Activated naive CD4-positive, alpha-beta T cell treated with anti-CD3 and anti-CD28 coated beads for 36 hours (primary cell): ENCODE results near the gene COA7. TPM values are rescaled to one million over a fixed set of nuclear protein-coding genes. Genes with fewer than 3 reads are reported as not detected.
A peak's percentile ranks its signal among the peaks of the same experiment; 100 is the strongest.

Experiments used
- CTCF ChIA-PET: fragments of 350-600 bp; sonication (Branson Sonifier 250); formaldehyde crosslinking; loops from one replicate; lab custom pipeline; 2021; ENCODE audit warnings: antibody characterized with exemption; lab: Charles Lee
- DNase-seq: peaks from one replicate; pipeline ENCODE4 v3.0.0-alpha.2; 2020
- H3K27ac Mint-ChIP-seq: one replicate; pipeline ENCODE4 v1.8.0; 2021; ENCODE audit warnings: mild to moderate bottlenecking, mixed read lengths
- H3K27me3 Mint-ChIP-seq: one replicate; pipeline ENCODE4 v1.8.0; 2021; ENCODE audit warnings: low read depth, mixed read lengths
- H3K36me3 Mint-ChIP-seq: one replicate; pipeline ENCODE4 v1.8.0; 2021; ENCODE audit warnings: low read depth, mixed read lengths
- H3K4me1 Mint-ChIP-seq: one replicate; pipeline ENCODE4 v1.8.0; 2021; ENCODE audit warnings: low read depth, mixed read lengths
- H3K4me3 Mint-ChIP-seq: one replicate; pipeline ENCODE4 v1.8.0; 2021; ENCODE audit warnings: mild to moderate bottlenecking, moderate library complexity, mixed read lengths
- H3K9me3 Mint-ChIP-seq: one replicate; pipeline ENCODE4 v1.8.0; 2021; ENCODE audit warnings: mixed read lengths
- intact Hi-C: fragments of 100-400 bp; cut with micrococcal nuclease; formaldehyde crosslinking; loops from one replicate; pipeline ENCODE4 v1.15.1; 2023
- total RNA-seq, 2 experiments: library from RNA; stranded (reverse); gene quantifications; one replicate each; pipeline ENCODE4 v1.2.3, GENCODE V29; 2021

COA7 gene
- total RNA-seq, 2 experiments from 2014 or later = 11.4 to 11.7 TPM

GRCh38 chr1:52665006-52665941 lies 32.9 kb downstream of the COA7 start:
- H3K4me3 Mint-ChIP-seq = no peak overlapping the region
- no peak for DNase-seq
- no peaks in the 10 kb centered on the region for H3K4me1 Mint-ChIP-seq
- H3K27ac Mint-ChIP-seq = no peak overlapping the region
- intact Hi-C loops = no loop called here
- no peaks in the 10 kb centered on the region for H3K27me3 Mint-ChIP-seq
- H3K36me3 Mint-ChIP-seq = no peaks in the 10 kb centered on the region
- H3K9me3 Mint-ChIP-seq = no peaks in the 10 kb centered on the region
- CTCF ChIA-PET = interaction anchor here (0.6 to 2.8 kb wide), 8 partner anchors 21 to 411 kb away, joined by 3 to 10 read pairs (median 4); partner anchors contain the start of genes CC2D1B, ORC1 and PRPF38A

- no peaks in the 10 kb centered on the region for H3K9me3 Mint-ChIP-seq
- no peak overlapping the region for H3K4me3 Mint-ChIP-seq
- intact Hi-C loops = no loop called here
- CTCF ChIA-PET = no interaction called here
- no peaks in the 10 kb centered on the region for H3K27me3 Mint-ChIP-seq
- peaks cover 13% of the 10 kb centered on the region for H3K4me1 Mint-ChIP-seq
- H3K36me3 Mint-ChIP-seq = peaks cover 4% of the 10 kb centered on the region
- no peak for DNase-seq
- H3K27ac Mint-ChIP-seq = no peak overlapping the region
Measured at GRCh38 chr1:52663716-52664115, 34.4 kb downstream of the COA7 start.

- CTCF ChIA-PET = no interaction called here
- peak overlapping the region; percentile 71 for H3K27ac Mint-ChIP-seq
- DNase-seq = no peak
- intact Hi-C loops = no loop called here
- H3K27me3 Mint-ChIP-seq = no peaks in the 10 kb centered on the region
- no peak overlapping the region for H3K4me3 Mint-ChIP-seq
- H3K36me3 Mint-ChIP-seq = peaks cover 4% of the 10 kb centered on the region
- no peaks in the 10 kb centered on the region for H3K9me3 Mint-ChIP-seq
- peaks cover 16% of the 10 kb centered on the region for H3K4me1 Mint-ChIP-seq
Measured at GRCh38 chr1:52662645-52663313, 35.4 kb downstream of the COA7 start.

- Mint-ChIP-seq H3K27me3 (no peaks in the 10 kb centered on the region), H3K4me3 (no peak overlapping the region), H3K36me3 (peaks cover 7% of the 10 kb centered on the region), H3K27ac (no peak overlapping the region), H3K4me1 (peaks cover 16% of the 10 kb centered on the region), H3K9me3 (no peaks in the 10 kb centered on the region)
- no peak for DNase-seq
- intact Hi-C loops = no loop called here
- CTCF ChIA-PET = interaction anchor here (1.3 kb wide), 1 partner anchor 25 kb away, joined by 3 read pairs; no protein-coding TSS in a partner anchor
Measured at GRCh38 chr1:52660807-52661206, 37.3 kb downstream of the COA7 start.

- no peak for DNase-seq
- Mint-ChIP-seq H3K4me1 (peaks cover 20% of the 10 kb centered on the region), H3K9me3 (no peaks in the 10 kb centered on the region), H3K36me3 (peaks cover 7% of the 10 kb centered on the region), H3K4me3 (no peak overlapping the region), H3K27me3 (no peaks in the 10 kb centered on the region), H3K27ac (peak overlapping the region; percentile 83)
- intact Hi-C loops = loop anchor here (1.0 to 2.0 kb wide), 4 partner anchors 23 to 107 kb away; partner anchors contain the start of genes COA7, GPX7 and TUT4
- CTCF ChIA-PET = interaction anchor here (0.5 to 1.0 kb wide), 3 partner anchors 9 to 257 kb away, joined by 3 to 4 read pairs (median 3); no protein-coding TSS in a partner anchor
Measured at GRCh38 chr1:52659851-52660596, 38.1 kb downstream of the COA7 start.

GRCh38 chr1:52659356-52659755 lies 38.8 kb downstream of the COA7 start:
- peak; percentile 60 for DNase-seq
- H3K27me3 Mint-ChIP-seq = no peaks in the 10 kb centered on the region

GRCh38 chr1:52658795-52659194 lies 39.4 kb downstream of the COA7 start:
- Mint-ChIP-seq H3K27me3 (no peaks in the 10 kb centered on the region), H3K27ac (peak overlapping the region; percentile 83), H3K9me3 (no peaks in the 10 kb centered on the region), H3K36me3 (peaks cover 7% of the 10 kb centered on the region), H3K4me3 (no peak overlapping the region), H3K4me1 (peaks cover 20% of the 10 kb centered on the region)
- DNase-seq = peak; percentile 52
- CTCF ChIA-PET = interaction anchor here (0.7 to 1.0 kb wide), 3 partner anchors 25 to 213 kb away, joined by 3 to 4 read pairs (median 3); no protein-coding TSS in a partner anchor
- intact Hi-C loops = loop anchor here (1.0 to 2.0 kb wide), 4 partner anchors 21 to 106 kb away; partner anchors contain the start of genes COA7, GPX7 and TUT4

More at GRCh38 chr1:52659356-52659755, 38.8 kb downstream of the COA7 start:
- H3K4me3 Mint-ChIP-seq = peak overlapping the region; percentile 27
- peak overlapping the region; percentile 83 for H3K27ac Mint-ChIP-seq
- CTCF ChIA-PET = interaction anchor here (0.5 to 1.0 kb wide), 3 partner anchors 8 to 213 kb away, joined by 3 read pairs; no protein-coding TSS in a partner anchor
- intact Hi-C loops = loop anchor here (1.0 to 2.0 kb wide), 4 partner anchors 22 to 107 kb away; partner anchors contain the start of genes COA7, GPX7 and TUT4
- peaks cover 20% of the 10 kb centered on the region for H3K4me1 Mint-ChIP-seq
- no peaks in the 10 kb centered on the region for H3K9me3 Mint-ChIP-seq
- peaks cover 7% of the 10 kb centered on the region for H3K36me3 Mint-ChIP-seq

- Mint-ChIP-seq H3K9me3 (no peaks in the 10 kb centered on the region), H3K27me3 (no peaks in the 10 kb centered on the region), H3K36me3 (peaks cover 12% of the 10 kb centered on the region), H3K27ac (no peak overlapping the region), H3K4me3 (no peak overlapping the region), H3K4me1 (peaks cover 20% of the 10 kb centered on the region)
- CTCF ChIA-PET = no interaction called here
- intact Hi-C loops = loop anchor here (2.0 kb wide), 2 partner anchors 55 to 105 kb away; partner anchors contain the start of genes GPX7 and TUT4
- DNase-seq = no peak
Measured at GRCh38 chr1:52657702-52658101, 40.4 kb downstream of the COA7 start.

GRCh38 chr1:52654063-52654462 lies 44.1 kb downstream of the COA7 start:
- Mint-ChIP-seq H3K36me3 (peaks cover 8% of the 10 kb centered on the region), H3K27me3 (no peaks in the 10 kb centered on the region), H3K4me3 (no peak overlapping the region), H3K27ac (no peak overlapping the region), H3K4me1 (peaks cover 10% of the 10 kb centered on the region), H3K9me3 (no peaks in the 10 kb centered on the region)
- intact Hi-C loops = no loop called here
- no peak for DNase-seq
- CTCF ChIA-PET = interaction anchor here (1.0 kb wide), 1 partner anchor 32 kb away, joined by 3 read pairs; no protein-coding TSS in a partner anchor

GRCh38 chr1:52653207-52653849 lies 44.8 kb downstream of the COA7 start:
- intact Hi-C loops = no loop called here
- Mint-ChIP-seq H3K27me3 (no peaks in the 10 kb centered on the region), H3K27ac (no peak overlapping the region), H3K36me3 (peaks cover 11% of the 10 kb centered on the region), H3K4me1 (peaks cover 4% of the 10 kb centered on the region), H3K4me3 (no peak overlapping the region), H3K9me3 (no peaks in the 10 kb centered on the region)
- DNase-seq = no peak
- CTCF ChIA-PET = interaction anchor here (1.0 to 1.2 kb wide), 2 partner anchors 33 to 249 kb away, joined by 3 read pairs; partner anchors contain the start of genes ORC1 and PRPF38A

- Mint-ChIP-seq H3K4me3 (no peak overlapping the region), H3K9me3 (no peaks in the 10 kb centered on the region), H3K27me3 (no peaks in the 10 kb centered on the region), H3K27ac (no peak overlapping the region), H3K4me1 (peaks cover 4% of the 10 kb centered on the region), H3K36me3 (peaks cover 11% of the 10 kb centered on the region)
- intact Hi-C loops = no loop called here
- CTCF ChIA-PET = interaction anchor here (0.7 to 1.2 kb wide), 2 partner anchors 8 to 248 kb away, joined by 3 read pairs; partner anchors contain the start of genes ORC1 and PRPF38A
- no peak for DNase-seq
Measured at GRCh38 chr1:52651904-52652303, 46.2 kb downstream of the COA7 start.
